Stimulated activated CD4-positive, alpha-beta T cell treated with anti-CD3 and anti-CD28 coated beads, TNF-alpha, amount 100 ng/mL, for 48 hours (primary cell): Measurements from ENCODE around the gene PRR35.

Source experiments
- DNase-seq, 3 donors: peaks; one replicate each; pipeline ENCODE4 v3.0.0-alpha.2; 2020; ENCODE audit warnings: low read depth in 3 of 3

The PRR35 gene

GRCh38 chr16:580141-580945, 20.1 kb downstream of the PRR35 start:
- no peak for DNase-seq

DNA sequence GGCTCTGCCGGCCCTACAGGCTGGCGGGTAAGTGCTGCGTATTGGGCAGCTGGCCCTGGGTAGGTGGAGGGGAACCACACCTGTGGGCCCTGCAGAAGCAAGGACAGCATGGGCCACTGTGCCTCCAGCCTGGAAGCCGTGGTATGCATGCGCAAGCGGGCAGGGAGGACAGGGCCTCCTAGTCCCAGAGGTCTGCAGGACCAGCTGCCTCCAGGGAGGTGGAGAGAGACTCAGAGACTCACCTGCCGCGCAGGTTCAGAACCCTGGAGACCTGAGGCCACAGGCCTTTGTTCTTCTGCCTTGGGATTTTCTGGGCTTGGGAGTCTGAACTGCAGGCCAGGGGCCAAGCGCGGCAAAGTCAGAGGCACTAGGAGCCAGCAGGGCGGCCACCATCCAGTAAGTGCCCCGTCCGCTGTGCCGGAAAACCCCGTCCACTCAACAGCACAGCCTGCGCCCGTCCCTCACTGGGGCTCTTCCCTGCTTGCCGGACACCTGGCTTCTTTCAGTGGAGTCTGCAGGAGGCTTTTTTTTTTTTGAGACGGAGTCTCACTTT, 20.8 kb downstream of the PRR35 start:
- DNase-seq = no peak

DNA sequence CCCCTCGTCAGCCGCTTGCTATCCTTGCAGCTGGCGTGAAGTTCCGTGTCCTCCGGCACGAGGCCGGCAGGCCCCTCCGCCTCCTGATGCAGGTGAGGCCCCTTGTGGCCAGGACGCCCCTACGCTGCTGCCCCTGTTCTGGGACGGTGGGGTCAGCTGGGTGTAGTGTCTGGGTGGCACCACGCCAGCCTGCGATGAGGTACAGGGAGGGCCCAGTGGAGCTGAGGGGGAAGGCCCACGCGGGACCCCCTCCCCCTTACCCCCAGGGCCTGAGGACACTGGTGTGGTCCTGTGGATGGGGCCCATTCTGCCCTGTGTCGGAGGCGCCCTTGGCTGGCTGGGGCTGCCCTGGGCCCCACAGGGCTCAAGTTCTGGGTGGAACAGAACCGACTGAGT, 22.0 kb downstream of the PRR35 start:
- no peak for DNase-seq

GRCh38 chr16:582614-583331, 22.6 kb downstream of the PRR35 start:
- DNase-seq = no peak

- DNase-seq = no peak
Measured at GRCh38 chr16:583470-583814, 23.2 kb downstream of the PRR35 start.

GRCh38 chr16:583815-584591, 23.8 kb downstream of the PRR35 start:
- DNase-seq = no peak

DNA sequence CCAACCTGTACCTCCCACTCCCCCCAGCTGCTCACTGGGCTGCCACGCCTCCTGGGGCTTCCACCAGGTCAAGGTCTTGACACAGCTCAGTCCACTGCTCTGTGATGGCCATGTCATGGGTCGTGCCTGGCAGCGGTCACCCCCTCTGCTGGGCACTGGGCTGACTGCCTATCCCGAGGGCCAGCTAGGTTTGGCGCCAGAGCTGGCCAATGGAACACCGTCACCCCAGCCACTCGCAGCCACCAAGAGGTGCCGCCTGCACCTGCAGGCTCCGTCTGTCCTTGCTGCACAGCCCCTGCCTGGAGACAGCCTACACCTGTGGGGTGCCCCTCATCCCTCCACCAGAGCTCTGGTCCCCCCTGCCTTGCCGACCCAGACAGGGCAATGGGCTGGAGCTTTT, 25.2 kb downstream of the PRR35 start:
- no peak for DNase-seq

DNA sequence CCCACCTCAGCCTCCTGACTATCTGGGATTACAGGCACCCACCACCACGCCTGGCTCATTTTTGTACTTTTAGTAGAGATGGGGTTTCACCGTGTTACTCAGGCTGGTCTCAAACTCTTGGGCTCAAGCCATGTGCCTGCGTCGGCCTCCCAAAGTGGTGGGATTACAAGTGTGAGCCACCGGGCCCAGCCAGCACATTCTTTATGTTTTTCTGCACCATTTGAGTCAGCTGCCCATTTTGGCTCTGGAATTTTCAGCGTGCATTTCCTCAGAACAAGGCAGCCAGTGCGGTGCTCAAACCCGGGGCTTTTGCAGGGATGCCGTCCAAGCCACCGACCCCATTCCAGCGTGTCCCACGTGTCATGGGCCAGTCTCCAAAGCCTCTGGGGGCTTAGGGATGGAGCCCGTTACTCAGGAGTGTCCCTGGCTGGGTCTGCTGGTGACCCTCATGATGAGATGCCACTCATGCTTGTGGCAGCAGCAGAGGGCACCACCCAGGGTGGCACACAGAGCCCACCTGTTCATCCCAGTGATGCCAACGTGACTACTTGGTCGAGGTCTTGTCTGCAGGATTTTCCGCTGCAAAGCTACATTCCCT, 26.0 kb downstream of the PRR35 start:
- no peak for DNase-seq

- DNase-seq = no peak
Measured at GRCh38 chr16:586645-587590, 26.7 kb downstream of the PRR35 start.

GRCh38 chr16:588639-588888, 28.4 kb downstream of the PRR35 start:
- DNase-seq = peak; percentile 39 to 57 (median 55)

DNA sequence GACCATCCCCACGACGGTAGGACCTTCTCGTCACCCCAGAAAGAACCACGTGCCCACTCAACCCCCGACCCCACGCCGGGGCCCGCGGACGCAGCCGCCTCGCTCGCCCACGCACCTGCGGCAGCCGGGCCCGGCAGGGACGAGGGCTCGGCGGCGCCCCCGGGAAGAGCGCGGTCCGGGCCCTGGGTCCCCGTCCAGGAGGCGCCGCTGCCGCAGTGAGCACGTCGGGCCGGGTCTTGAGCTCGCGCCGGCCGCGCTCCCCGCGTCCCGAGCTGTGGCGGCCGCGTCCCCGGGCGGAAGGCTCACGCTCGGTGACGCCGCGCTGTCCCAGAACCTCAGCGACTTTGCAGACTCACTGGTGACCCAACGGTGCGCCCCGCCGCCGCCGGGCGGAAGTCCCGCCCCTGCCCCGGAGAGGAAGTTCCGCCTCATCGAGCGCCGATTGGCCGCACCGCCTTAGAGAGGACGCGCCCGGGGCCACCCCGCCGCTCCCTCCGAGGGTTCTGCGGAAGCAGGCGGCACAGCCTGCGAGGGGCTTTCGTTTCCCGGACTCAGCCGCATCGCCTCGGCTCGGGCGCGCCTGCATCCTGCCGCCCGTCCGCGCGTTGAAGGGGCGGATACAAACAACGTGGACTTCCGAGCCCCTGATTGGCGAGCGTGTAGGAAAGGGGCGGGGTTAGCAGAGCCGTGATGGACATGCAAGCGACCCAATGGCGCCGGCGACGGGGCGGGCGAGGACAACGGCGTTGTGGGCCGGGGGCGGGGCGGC, 28.9 kb downstream of the PRR35 start:
- DNase-seq = peak; percentile 95 to 96 (median 96)

DNA sequence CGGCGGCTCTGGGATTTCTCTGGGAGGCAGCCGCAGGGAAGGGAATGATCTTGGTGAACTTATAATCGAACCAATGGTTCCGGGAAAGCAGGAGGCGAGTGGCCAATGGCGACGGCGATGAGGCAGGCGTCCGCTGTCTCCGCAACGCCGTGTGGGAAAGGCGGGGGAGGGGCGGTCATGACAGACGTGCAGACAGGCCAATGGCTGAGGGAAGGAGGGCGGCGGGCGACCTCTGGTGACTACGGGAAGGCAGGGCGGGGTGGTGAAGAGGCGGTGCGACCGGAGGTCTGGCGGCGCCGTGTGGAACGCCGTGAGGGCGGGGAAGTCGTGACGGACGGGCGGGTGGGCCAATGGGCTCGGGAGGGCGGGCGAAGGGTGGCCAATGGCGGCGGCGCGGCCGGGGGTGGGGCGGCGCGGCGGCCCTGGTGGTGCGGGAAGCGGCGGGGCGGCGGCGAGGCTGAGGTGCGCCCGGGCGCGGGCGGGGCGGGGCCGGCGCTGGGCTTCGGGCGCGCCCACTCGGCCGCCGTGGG, 29.5 kb downstream of the PRR35 start, which contains the start of gene RAB40C:
Gene RAB40C (plus strand): TSS at position 409 of the 530 bp plus-strand sequence. CDS start 226 bp downstream, outside the sequence.
- DNase-seq = peak; percentile 99

GRCh38 chr16:590188-590814, 30.1 kb downstream of the PRR35 start:
- no peak for DNase-seq

DNA sequence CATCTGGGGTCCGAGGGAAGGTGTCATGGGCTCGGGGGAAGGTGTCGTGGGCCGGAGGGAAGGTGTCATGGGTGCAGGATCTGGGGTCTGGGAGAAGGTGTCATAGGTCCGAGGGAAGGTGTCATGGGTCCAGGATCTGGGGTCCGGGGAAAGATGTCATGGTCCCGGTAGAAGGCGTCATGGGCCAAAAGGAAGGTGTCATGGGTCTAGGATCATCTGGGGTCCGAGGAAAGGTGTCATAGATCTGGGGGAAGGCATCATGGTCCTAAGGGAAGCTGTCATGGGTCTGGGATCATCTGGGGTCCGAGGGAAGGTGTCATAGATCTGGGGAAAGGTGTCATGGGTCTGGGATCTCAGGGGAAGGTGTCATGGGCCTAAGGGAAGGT, 30.6 kb downstream of the PRR35 start:
- no peak for DNase-seq

- DNase-seq = no peak
Measured at GRCh38 chr16:591231-591630, 31.0 kb downstream of the PRR35 start.

- no peak for DNase-seq
Measured at GRCh38 chr16:591892-592517, 31.8 kb downstream of the PRR35 start.

- no peak for DNase-seq
Measured at GRCh38 chr16:592518-593306, 32.5 kb downstream of the PRR35 start.

GRCh38 chr16:593406-593805, 33.2 kb downstream of the PRR35 start:
- DNase-seq = no peak
